Cardiac muscle cell (in vitro differentiated cells and primary cell): ENCODE data around the gene DSN1. TPM values are rescaled to one million over a fixed set of nuclear protein-coding genes. Genes with fewer than 3 reads are reported as not detected.
A peak's percentile ranks its signal among the peaks of the same experiment; 100 is the strongest.

Experiments used
- DNase-seq, 2 donors: peaks; one replicate each; pipeline versions ENCODE4 v3.0.0 to v3.0.0-alpha.2; 2010 to 2017; ENCODE audit warnings: low read depth in 1 of 2, low spot score in 1 of 2
- H3K27ac ChIP-seq: fragments of 200-600 bp; sonication (generic); 2 replicates; pipeline ENCODE4 v1.5.1; 2016
- H3K27me3 ChIP-seq: fragments of 200-600 bp; sonication (generic); 2 replicates; pipeline ENCODE4 v1.6.0; 2016; ENCODE audit warnings: control low read depth
- H3K36me3 ChIP-seq: fragments of 200-600 bp; sonication (generic); 2 replicates; pipeline ENCODE4 v1.5.1; 2016; ENCODE audit warnings: control low read depth
- H3K4me1 ChIP-seq: fragments of 200-600 bp; sonication (generic); 2 replicates; pipeline ENCODE4 v1.8.1; 2017; ENCODE audit warnings: low read depth, mild to moderate bottlenecking, mixed run types
- H3K4me3 ChIP-seq: fragments of 200-600 bp; sonication (generic); 2 replicates; pipeline ENCODE4 v1.5.1; 2016; ENCODE audit warnings: mild to moderate bottlenecking
- H3K9me3 ChIP-seq: fragments of 200-600 bp; sonication (generic); 2 replicates; pipeline ENCODE4 v1.5.1; 2017; ENCODE audit warnings: low read depth, mild to moderate bottlenecking, control low read depth
- polyA plus RNA-seq: library from polyadenylated mRNA; unstranded; fragments of >200 nt; fragmentation: Nextera tagmentation; extraction: Ambion mirVana; gene quantifications from 2 replicates; pipeline ENCODE4 v1.2.1, GENCODE V29; 2016
- total RNA-seq: library from RNA; depleted of rRNA; stranded (reverse); fragments of >200 nt; gene quantifications from 2 replicates; pipeline ENCODE4 v1.2.3, GENCODE V29; 2016
- TF ChIP-seq, protein P1 (sequence below): IDR thresholded peaks from 2 replicates; pipeline ENCODE4 v1.5.1; 2012; ENCODE audit warnings: low read depth, mild to moderate bottlenecking, low read length

DSN1 gene
- total and polyA plus RNA-seq, 2 experiments from 2014 or later: 10.2 to 18.6 TPM

DNA sequence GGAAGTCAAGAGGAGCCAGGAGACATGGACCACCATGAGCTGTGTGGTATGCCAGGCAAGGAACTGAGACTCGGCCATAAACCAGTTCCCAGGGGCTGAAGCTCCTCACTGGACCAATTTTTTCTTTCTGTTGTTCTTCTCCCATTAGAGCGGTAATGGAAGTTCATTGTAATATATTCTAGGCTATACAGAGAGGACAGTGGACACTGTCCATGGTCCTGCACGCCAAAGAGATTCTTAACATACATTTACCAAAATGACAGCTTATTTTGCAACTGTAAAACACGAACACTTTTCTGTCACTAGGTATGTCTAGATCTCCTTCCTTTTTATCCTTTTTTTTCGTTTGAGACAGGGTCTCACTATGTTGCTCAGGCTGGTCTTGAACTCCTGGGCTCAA, 13.1 kb upstream of the DSN1 start:
- H3K27me3 ChIP-seq: no peaks in the 10 kb centered on the region
- no peak overlapping the region for H3K4me3 ChIP-seq
- no peaks in the 10 kb centered on the region for H3K9me3 ChIP-seq
- H3K27ac ChIP-seq: no peak overlapping the region
- H3K4me1 ChIP-seq: peaks cover 5% of the 10 kb centered on the region
- H3K36me3 ChIP-seq: peaks cover 5% of the 10 kb centered on the region
- DNase-seq: peak in 1 of 2 donors; percentile 42
- TF ChIP-seq, protein P1, sequence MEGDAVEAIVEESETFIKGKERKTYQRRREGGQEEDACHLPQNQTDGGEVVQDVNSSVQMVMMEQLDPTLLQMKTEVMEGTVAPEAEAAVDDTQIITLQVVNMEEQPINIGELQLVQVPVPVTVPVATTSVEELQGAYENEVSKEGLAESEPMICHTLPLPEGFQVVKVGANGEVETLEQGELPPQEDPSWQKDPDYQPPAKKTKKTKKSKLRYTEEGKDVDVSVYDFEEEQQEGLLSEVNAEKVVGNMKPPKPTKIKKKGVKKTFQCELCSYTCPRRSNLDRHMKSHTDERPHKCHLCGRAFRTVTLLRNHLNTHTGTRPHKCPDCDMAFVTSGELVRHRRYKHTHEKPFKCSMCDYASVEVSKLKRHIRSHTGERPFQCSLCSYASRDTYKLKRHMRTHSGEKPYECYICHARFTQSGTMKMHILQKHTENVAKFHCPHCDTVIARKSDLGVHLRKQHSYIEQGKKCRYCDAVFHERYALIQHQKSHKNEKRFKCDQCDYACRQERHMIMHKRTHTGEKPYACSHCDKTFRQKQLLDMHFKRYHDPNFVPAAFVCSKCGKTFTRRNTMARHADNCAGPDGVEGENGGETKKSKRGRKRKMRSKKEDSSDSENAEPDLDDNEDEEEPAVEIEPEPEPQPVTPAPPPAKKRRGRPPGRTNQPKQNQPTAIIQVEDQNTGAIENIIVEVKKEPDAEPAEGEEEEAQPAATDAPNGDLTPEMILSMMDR: no peak

DNA sequence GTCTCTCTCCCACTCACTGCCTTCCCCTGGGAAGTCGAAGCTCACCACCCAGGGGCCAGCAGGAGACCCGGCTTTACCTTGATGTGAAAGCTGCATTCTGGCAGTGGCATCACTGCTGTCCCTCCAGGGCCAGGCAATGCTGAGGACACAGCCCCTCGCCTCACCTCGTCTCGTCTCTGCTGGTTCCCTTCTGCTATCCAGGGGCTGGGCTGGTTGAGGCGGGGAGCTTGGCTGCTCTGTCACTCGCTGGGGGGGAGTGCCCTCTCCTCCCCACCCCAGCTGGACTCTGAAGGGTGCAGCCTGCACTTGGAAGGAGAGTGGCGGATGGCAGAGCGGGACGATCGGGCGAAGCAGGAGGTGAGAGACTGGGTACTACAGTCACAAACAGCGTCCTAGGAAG, 12.7 kb upstream of the DSN1 start:
- peaks cover 5% of the 10 kb centered on the region for H3K4me1 ChIP-seq
- peaks cover under 1% of the 10 kb centered on the region for H3K36me3 ChIP-seq

DNA sequence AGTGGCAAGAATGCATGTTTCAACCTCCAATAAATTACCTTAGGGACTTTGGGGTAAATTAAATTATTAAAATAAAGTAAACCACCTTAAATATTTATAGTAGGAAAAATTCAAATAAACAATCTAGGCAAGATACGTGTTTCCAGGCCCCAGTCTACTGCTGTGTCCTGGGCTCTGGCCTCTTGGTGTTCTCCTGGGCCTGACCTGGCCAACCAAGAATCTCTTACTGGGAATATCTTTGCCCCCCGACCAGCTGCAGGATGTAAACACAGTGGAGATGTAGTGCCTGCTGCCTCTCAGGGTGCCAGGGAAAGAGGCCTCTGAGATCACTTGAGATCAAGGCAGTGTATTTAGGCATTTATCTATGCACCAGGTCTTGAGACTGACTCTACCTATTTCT, 11.7 kb upstream of the DSN1 start:
- Histone ChIP-seq H3K4me3 (no peak overlapping the region), H3K27ac (peak overlapping the region; percentile 30), H3K36me3 (no peaks in the 10 kb centered on the region), H3K27me3 (no peaks in the 10 kb centered on the region), H3K4me1 (peaks cover 5% of the 10 kb centered on the region), H3K9me3 (no peaks in the 10 kb centered on the region)
- no peak for DNase-seq
- TF ChIP-seq, protein P1: no peak

More for the DNA sequence above, 12.7 kb upstream of the DSN1 start:
- Histone ChIP-seq H3K27me3 (no peaks in the 10 kb centered on the region), H3K4me3 (no peak overlapping the region), H3K9me3 (no peaks in the 10 kb centered on the region), H3K27ac (no peak overlapping the region)
- DNase-seq: no peak
- TF ChIP-seq, protein P1: no peak

DNA sequence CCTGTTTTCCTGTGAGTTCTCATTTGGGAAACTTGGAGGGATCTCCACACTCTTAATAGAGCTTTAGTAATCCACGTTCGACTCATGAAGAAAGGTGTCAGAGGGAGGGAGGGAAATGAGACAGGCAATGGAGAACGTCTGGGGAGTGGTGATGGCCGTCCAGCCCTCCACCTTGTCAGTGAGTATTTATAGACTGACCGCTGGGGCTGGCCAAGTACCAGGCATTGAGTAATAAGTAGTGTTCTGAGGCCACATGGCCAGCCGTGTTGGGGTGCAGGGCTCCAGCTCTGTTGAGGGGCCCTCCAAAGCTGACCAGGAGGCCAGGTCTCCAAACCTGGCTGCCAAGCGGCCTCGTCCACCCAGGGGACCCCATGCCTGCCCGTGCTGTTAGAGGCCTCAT, 11.3 kb upstream of the DSN1 start:
- no peak overlapping the region for H3K4me3 ChIP-seq
- peak overlapping the region; percentile 30 for H3K27ac ChIP-seq
- TF ChIP-seq, protein P1: no peak
- H3K27me3 ChIP-seq: no peaks in the 10 kb centered on the region
- peaks cover 5% of the 10 kb centered on the region for H3K4me1 ChIP-seq
- no peaks in the 10 kb centered on the region for H3K9me3 ChIP-seq
- H3K36me3 ChIP-seq: no peaks in the 10 kb centered on the region
- DNase-seq: peak; percentile 21 to 23

DNA sequence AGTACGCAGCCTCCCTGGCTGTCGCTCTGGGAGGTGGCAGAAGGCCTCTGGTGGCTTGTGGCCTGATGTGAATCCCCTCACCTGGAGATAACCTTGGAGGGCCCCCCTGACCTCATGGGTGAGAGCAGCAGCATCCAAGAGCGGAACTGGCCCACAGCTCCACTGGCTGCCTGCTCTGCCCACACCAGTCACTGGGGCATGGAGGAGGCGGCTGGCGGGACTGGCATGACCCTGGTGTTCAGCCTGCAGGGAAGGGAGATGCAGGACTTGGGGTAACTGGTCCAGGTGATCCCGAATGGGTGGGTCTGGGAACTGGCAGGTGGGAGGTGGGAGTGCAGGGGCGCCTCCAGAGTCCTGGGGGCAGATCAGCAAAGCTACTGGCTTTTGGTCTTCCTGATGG, 10.6 kb upstream of the DSN1 start:
- no peak overlapping the region for H3K27ac ChIP-seq
- peaks cover 5% of the 10 kb centered on the region for H3K4me1 ChIP-seq
- H3K9me3 ChIP-seq: no peaks in the 10 kb centered on the region
- no peaks in the 10 kb centered on the region for H3K36me3 ChIP-seq
- no peak for DNase-seq
- no peak overlapping the region for H3K4me3 ChIP-seq
- no peaks in the 10 kb centered on the region for H3K27me3 ChIP-seq
- TF ChIP-seq, protein P1: no peak

DNA sequence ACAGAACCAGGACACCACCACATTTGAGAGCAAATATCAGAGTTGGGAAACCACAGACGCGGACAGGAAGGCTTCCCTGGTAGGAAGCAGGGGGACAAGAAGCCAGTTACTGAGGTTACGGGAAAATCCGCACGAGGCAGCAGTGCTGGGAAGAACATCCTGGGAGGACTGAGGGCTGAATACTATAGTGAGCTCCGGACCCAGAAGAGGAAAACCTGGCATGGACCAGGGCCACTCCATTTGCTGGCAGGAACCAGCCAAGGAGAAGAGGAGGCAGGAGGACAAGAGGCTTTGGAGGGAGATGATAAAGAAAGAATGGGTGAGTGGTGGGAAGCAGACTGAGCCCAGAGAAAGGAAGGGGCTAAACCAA, 6.1 kb upstream of the DSN1 start:
- no peaks in the 10 kb centered on the region for H3K27me3 ChIP-seq
- no peak overlapping the region for H3K27ac ChIP-seq
- no peaks in the 10 kb centered on the region for H3K4me1 ChIP-seq
- no peaks in the 10 kb centered on the region for H3K36me3 ChIP-seq
- no peak for DNase-seq
- H3K9me3 ChIP-seq: no peaks in the 10 kb centered on the region
- TF ChIP-seq, protein P1: no peak
- H3K4me3 ChIP-seq: no peak overlapping the region
